HG03135 (cell line): Measurements from ENCODE around the gene NSD2.
"Not testable (repeated sequence)": the region's sequence is repeated elsewhere in the genome, so short reads cannot be mapped to it uniquely, and the experiment has no call there.

Source experiments
- ATAC-seq: cut with Tn5 transposase; IDR thresholded peaks from one replicate; pipeline ENCODE4 v1.9.1; 2021; ENCODE audit warnings: mild to moderate bottlenecking, moderate library complexity; ENCODE audit not compliant: unreplicated experiment

The NSD2 gene

GRCh38 chr4:1870578-1871443 is at the start of gene NSD2:
Gene NSD2, plus strand, starts transcription at chr4:1871393. Its CDS starts 29,262 bp downstream, at chr4:1900655.
- peak; percentile 56 for ATAC-seq

- ATAC-seq = no peak
Observed at GRCh38 chr4:1821679-1822567, 49.3 kb upstream of the NSD2 start.

GRCh38 chr4:1822568-1823544 is 48.3 kb upstream of the NSD2 start:
- no peak for ATAC-seq

- ATAC-seq = no peak
Observed at GRCh38 chr4:1823545-1823932, 47.7 kb upstream of the NSD2 start.

- no peak for ATAC-seq
Observed at GRCh38 chr4:1824746-1825145, 46.4 kb upstream of the NSD2 start.

GRCh38 chr4:1825326-1825725 is 45.9 kb upstream of the NSD2 start:
- no peak for ATAC-seq

- no peak for ATAC-seq
Observed at GRCh38 chr4:1826531-1827350, 44.5 kb upstream of the NSD2 start.

GRCh38 chr4:1830234-1830633 is 41.0 kb upstream of the NSD2 start:
- no peak for ATAC-seq

GRCh38 chr4:1830642-1831228 is 40.5 kb upstream of the NSD2 start:
- ATAC-seq = no peak

- ATAC-seq = no peak
Observed at GRCh38 chr4:1831331-1831730, 39.9 kb upstream of the NSD2 start.

GRCh38 chr4:1832690-1833089 is 38.5 kb upstream of the NSD2 start:
- ATAC-seq = no peak

GRCh38 chr4:1833307-1834046 is 37.7 kb upstream of the NSD2 start:
- no peak for ATAC-seq

GRCh38 chr4:1834047-1834775 is 37.0 kb upstream of the NSD2 start:
- peak; percentile 60 for ATAC-seq

- not testable (repeated sequence) for ATAC-seq
Observed at GRCh38 chr4:1835836-1836235, 35.4 kb upstream of the NSD2 start.

- no peak for ATAC-seq
Observed at GRCh38 chr4:1836650-1837049, 34.5 kb upstream of the NSD2 start.

GRCh38 chr4:1837069-1837468 is 34.1 kb upstream of the NSD2 start:
- no peak for ATAC-seq

GRCh38 chr4:1839282-1839681 is 31.9 kb upstream of the NSD2 start:
- no peak for ATAC-seq
